HG03439 (cell line): ENCODE results near the gene LEFTY2.
"Not testable (repeated sequence)": the region's sequence is repeated elsewhere in the genome, so short reads cannot be mapped to it uniquely, and the experiment has no call there.

Experiments
- ATAC-seq: cut with Tn5 transposase; IDR thresholded peaks from one replicate; pipeline ENCODE4 v1.9.1; 2021; ENCODE audit warnings: mild to moderate bottlenecking, moderate library complexity; ENCODE audit not compliant: unreplicated experiment

Gene LEFTY2, protein sequence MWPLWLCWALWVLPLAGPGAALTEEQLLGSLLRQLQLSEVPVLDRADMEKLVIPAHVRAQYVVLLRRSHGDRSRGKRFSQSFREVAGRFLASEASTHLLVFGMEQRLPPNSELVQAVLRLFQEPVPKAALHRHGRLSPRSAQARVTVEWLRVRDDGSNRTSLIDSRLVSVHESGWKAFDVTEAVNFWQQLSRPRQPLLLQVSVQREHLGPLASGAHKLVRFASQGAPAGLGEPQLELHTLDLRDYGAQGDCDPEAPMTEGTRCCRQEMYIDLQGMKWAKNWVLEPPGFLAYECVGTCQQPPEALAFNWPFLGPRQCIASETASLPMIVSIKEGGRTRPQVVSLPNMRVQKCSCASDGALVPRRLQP

DNA sequence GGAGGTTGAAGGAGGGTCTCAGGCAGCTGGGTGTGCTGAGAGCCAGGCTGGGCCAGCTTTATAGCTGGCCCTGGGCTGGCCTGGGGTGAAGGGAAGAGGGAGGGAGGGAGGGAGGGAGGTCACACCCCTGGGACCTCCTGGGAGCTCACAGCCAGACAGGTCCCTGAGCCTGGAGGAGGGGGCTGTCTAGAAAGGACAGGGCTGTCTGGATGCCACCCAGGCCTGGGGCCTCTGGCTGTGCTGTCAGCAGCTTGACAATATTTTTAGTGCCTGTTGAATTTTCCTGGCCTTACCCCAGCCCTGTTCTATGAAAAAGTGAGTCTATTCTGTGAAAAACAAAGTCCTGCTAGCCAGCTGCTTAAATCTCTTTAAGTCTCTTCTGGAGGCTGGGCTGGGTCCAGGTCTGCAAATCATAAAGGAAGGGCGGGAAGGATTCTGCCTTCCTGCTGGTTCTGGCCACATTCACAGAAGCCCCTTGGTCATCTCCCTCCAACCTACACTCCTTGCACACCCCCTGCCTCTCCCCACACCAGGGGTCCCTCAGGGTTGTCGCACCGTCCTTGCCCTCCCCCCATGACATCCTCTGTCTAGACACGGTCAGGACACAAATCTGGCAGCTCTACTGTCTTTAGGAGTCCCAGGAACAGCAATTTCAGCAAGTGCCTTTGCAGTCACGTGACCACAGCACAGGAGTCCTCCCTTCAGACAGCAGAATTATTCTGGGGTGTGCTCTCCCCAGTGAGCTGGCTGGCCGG is at the start of gene LEFTY2:
TSS of gene LEFTY2 (minus strand) at position 34 of the 755 bp plus-strand sequence. CDS start 80 bp downstream, outside the sequence.
- no peak for ATAC-seq

DNA sequence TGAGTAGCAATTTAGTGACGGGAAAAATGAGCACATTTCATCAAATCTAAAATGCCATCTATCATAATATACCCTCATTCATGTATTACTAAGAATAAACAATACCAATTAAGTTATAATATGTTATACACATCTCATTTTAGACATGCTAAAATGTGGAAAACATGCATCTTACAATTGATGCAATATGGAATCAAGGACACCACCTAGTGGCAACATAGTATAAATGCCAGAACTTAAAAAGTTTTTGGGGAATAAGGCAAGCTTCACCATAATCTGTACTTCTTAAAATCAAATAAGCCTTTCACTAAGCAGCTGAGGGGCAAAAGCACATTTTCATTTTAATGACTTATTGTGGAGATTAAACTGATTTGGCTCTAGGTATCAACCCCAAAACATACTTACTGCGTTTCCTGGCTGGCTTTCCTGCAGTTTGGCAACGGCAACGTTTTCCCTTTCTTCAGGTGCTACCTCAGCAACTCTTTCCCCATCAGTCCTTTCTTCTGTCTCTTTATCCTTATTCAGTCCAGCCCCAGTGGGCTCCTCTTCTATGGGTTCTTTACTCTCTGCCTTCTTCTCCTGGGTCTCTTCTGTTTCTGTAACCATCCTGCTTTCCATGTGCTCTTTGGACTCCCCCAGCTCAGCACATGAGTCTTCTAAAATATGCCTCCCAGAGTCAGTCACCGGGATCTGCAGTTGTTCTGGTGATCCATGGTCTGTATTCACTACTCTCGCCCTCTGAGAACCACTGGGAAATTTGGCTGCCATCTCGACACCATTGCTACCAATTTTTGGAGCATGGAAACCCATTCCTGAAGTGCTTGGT is 46.7 kb upstream of the LEFTY2 start:
- no peak for ATAC-seq

DNA sequence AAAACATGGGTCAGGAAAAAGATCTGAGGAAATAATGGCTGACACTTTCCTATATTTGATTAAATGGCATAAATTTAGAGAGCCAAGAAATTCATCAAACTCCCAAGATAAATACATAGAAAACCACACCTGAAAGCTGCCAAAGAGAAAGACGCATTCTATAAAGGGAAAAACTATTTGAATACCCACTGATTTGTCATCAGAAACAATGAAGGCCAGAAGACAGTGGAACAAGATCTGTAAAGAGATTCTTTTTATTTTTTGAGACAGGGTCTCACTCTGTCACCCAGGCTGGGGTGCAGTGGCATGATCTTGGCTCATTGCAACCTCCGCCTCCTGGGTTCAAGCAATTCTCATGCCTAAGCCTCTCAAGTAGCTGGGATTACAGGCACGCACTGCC is 40.7 kb upstream of the LEFTY2 start:
- no peak for ATAC-seq

DNA sequence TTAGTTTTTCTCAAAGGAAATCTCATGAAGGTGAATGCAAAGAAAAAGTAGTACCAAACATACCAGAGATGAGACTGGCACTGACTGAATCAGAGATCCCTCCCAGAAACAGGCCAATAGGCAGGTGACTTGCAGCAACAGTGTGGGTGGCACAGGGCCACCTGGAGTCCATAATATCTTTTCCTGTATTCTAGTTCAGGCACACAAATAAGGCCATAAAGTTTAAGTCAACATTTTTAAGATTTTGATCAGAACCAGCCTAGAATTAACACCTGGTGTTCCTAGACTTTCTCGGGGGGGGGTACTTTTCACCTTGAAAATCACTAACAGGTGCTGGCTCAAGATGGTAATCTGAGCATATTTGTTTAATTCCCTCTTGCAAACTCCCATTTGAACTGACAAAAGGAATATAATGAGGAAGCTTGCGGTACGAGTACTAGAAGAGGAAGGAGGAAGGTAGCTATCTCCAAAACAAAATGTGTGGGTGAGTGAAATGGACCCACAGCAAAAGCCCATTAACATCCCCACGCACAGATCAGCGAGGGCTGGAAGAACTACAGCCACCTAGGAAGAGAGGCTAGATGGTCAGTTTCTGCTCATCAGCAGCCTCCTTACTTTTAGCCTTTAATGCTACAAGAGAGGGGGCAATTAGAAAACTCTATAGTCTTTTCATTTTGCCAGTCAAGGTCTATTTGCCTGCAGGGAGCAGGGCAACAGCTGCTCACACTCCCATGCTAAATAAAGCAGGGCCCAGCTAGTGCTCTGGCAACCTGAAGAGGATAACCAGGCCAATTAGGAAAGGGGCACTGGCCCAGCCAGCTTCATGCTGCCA is 39.2 kb upstream of the LEFTY2 start:
- ATAC-seq: no peak

DNA sequence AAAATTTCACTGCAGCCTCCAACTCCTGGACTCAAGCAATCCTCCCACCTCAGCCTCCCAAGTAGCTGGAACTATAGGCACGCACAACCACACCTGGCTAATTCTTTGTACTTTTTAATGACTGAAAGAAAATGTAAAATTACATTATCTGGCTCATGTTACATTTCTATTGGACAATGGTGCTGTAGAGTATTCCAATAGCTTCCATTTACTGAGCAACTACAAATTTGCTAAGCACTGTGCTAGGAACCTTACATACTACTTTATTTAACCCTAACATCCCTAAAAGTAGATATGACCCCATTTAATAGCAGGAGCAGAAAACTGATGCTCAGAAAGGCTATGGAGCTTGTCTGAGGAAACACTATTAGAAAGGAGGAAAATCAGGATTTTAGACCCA is 38.4 kb upstream of the LEFTY2 start:
- no peak for ATAC-seq

DNA sequence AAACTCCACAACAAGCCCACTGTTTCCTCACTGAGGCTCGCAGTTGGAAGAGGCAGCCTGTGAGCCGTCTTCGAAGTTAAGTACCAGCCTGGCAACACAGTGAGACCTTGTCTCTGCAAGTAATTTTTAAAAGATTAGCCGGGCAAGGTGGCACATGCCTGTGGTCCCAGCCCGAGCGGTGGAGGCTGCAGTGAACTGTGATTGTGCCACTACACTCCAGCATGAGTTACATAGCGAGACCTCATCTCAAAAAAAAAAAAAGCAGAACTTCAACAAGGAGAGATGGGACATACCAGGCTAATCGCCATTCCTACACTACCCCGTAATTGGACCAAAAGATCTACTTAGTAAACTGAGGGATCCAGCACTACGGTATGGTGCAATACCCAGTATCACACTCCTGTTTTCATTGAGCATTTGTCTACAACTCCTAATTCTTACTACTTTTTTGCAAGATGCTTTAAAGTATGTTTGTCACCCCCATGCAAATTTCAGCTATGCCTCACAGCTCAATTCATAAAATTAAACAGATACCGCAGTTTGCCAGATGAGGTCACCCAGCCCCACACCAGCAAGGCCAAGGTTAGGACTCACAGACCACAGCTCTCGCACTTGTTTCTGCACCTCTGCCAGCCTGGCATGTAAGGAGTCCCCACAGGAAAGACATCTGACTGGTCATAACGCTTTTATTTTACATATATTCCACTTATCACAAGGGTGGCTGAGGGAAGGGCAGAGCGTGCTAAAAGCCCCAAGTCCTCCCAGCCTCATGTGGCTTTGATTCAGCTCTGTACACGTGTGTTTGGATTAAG is 37.1 kb upstream of the LEFTY2 start:
- peak; percentile 69 for ATAC-seq

DNA sequence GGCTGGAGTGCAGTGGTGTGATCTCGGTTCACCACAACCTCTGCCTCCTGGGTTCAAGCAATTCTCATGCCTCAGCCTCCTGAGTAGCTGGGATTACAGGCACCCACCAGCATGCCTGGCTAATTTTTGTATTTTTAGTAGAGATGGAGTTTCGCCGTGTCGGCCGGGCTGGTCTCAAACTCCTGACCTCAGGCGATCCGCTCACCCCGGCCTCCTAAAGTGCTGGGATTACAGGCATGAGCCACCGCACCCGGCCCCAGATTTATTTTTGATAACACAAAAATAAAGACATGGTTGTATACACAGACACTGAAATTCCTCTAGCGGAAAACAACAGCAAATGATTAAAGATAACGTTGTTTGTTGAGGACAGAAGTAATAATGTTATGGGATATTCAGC is 34.1 kb upstream of the LEFTY2 start:
- not testable (repeated sequence) for ATAC-seq

DNA sequence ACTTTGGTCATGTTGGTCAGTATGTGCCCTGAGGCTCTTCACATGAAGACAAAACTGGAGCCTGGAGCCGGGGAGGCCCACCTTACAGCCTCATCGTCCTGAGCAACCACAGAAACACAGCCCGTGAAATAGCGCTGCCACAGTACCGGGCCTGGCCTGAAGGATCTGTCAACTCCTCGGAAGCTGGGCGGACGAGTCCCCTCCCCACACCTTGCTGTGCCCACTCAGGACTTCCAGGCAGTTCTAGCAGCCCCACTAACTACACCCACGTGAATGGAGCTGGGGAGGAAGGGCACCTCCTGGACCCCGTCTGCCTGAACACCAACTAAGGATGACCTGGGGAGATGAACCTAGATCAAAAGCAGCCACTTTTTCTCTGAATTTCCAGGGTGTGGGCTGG is 33.4 kb upstream of the LEFTY2 start:
- ATAC-seq: no peak

DNA sequence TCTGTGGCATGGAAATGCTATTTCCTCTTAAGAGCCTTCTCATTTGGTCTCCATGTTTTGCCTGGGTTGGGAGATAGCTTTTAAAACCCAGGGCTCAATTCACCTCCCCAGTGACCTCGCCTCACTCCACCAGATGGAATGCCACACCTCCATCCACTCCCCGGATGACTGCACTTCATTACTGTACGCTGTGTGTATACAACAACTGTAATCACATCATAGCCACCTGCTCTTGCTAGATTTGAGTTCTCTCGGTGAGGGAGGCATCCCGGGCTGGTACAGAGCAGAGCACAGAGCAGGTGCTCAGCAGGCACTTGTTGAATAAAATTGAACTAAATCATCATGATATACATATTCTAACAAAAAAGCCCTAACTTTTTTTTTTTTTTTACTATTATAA is 32.1 kb upstream of the LEFTY2 start:
- no peak for ATAC-seq

DNA sequence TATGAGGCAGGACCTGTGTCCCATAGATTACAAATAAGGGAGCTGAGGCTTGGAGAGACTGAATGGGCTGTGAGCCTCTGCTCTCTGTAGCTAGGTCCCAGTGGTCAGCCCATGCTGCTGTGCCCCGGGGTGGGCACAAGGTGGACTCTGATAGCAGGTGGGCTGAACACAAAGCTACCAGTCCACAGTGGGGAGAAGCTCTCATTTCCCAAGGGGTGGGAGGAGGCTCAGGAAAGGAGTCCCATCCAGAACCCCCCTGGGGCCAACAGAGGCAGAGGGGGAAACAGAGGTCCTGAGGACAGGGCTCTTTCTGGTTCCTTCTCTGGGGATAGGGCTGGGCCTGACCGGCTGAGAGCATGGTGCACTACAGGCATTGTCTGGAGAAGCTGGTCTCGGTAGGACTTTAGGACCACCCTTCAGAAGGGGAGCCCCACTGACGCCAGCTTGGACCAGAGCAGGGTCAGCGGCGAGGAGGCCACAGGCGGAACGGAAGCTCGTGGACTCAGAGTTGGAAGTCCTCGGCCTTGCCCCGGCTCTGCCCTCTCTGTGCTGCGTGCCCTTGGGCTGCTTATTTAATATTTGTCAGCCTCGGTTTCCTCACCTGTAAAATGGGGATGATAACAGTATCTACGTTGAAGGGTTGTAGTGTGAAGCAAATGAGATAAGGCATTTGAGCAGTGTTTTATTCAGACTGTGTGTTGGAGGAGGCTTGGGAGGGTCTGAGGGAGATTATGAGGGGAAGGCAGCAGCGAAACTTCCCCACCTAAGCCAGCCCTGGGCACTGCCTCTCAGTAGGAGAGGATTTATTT is 31.5 kb upstream of the LEFTY2 start:
- no peak for ATAC-seq

DNA sequence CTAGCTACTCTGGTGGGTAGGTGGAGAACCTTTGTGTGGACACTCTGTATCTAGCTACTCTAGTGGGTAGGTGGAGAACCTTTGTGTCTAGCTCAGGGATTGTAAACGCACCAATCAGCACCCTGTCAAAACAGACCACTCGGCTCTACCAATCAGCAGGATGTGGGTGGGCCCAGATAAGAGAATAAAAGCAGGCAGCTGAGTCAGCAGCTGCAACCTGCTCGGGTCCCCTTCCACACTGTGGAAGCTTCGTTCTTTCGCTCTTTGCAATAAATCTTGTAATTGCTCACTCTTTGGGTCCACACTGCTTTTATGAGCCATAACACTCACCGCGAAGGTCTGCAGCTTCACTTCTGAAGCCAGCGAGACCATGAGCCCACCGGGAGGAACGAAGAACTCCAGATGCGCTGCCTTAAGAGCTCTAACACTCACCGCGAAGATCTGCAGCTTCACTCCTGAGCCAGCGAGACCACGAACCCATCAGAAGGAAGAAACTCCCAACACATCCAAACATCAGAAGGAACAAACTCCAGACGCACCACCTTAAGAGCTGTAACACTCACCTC is 29.7 kb upstream of the LEFTY2 start:
- not testable (repeated sequence) for ATAC-seq

DNA sequence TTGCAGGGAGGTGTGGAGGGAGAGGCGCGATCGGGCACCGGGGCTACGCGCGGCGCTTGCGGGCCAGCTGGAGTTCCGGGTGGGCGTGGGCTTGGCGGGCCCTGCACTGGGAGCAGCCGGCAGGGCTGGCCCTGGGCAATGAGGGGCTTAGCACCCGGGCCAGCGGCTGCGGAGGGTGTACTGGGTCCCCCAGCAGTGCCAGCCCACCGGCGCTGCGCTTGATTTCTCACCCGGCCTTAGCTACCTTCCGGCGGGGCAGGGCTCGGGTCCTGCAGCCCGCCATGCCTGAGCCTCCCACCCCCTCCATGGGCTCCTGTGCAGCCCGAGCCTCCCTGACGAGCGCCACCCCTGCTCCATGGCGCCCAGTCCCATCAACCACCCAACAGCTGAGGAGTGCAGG is 28.7 kb upstream of the LEFTY2 start:
- ATAC-seq: not testable (repeated sequence)

DNA sequence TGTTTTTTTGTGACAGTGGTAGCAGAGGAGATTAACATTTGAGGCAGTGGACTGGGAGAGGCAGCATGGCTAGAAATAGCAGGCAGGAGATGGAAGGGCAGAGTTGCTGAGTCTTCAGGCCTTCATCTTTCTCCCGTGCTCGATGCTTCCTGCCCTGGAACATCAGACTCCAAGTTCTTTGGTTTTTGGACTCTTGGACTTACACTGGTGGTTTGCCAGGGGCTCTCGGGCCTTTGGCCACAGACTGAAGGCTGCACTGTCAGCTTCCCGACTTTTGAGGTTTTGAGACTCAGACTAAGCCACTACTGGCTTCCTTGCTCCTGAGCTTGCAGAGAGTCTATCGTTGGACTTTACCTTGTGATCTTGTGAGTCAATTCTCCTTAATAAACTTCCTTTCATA is 24.2 kb upstream of the LEFTY2 start:
- ATAC-seq: no peak

DNA sequence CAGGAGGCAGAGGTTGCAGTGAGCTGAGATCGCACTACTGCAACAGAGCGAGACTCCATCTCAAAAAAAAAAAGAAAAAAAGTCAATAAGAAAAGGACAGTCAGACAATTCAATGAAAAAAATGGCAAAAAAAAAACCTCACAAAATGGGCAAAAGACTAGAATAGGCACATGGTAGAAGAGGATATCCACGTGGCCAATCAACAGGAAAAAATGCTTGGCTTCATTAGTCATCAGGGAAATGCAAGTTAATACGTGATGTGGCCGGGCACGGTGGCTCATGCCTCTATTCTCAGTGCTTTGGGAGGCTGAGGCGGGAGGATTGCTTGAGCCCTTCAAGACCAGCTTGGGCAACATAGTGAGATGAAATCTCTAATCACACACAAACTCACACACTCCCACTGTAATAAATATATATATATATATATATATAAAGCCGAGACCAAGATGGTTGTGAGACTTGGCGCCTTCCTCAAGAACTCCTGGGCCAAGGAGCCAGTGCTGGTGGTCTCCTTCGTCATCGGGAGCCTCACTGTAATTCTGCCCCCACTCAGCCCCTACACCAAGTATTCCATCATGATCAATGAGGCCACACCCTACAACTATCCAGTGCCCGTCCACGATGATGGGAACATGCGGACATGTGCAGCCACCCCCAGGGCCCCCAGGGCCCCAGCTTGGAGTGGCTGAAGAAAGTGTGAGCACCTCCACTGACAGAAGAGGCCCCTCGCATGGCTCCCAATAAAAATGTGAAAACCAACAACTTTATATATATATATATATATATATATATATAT is 22.9 kb upstream of the LEFTY2 start:
- ATAC-seq: no peak

DNA sequence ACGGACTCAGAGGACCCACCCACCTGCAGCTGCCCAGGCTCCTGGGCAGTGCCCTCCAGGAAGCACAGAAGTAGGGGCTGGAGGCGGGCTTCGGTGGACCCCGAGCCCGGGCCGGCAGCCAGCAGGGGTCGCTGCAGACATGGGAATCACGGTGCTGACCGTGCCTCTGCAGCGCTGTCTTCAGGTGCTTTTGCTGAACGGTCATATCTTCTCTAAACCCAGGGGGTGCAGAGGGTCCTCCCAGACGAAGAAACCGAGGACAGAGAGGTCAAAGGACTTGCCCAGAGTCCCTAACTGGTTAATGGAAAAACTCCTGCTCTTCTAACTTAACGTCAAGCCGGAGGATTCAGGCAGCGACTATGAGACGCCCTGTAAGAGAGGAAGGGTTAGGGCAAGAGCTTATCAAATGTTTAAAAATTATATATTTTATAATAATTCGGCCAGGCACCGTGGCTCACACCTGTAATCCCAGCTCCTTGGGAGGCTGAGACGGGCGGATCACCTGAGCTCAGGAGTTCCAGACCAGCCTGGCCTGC is 21.5 kb upstream of the LEFTY2 start:
- peak; percentile 78 for ATAC-seq

DNA sequence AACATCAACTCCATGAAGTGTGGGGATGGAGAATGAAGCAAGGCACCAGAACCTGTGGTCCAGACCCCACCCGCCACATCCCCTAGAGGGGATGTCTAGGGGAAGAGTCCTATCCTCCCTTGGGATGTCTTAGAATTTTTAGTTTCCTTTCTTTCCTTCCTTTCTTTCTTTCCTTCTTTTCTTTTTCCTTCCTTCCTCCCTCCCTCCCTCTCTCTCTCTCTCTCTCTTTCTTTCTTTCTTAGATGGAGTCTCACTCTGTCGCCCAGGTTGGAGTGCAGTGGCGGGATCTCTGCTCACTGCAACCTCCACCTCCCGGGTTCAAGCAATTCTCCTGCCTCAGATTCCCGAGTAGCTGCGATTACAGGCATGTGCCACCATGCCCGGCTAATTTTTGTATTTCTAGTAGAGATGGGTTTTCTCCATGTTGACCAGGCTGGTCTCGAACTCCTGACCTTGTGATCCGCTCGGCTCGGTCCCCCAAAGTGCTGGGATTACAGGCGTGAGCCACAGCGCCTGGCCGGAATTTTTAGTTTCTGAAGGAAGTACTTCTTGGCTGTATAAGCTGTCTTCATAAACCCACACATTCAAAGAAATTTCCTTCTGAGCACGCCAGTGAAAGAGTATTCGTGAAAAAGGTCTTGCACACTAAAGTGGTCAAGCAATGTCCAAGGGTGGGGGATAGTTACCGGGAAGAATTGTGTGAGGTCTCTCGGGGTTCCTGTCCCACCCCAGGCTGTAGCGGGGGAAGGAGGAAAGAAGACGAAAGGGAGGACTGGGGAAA is 20.8 kb upstream of the LEFTY2 start:
- no peak for ATAC-seq

DNA sequence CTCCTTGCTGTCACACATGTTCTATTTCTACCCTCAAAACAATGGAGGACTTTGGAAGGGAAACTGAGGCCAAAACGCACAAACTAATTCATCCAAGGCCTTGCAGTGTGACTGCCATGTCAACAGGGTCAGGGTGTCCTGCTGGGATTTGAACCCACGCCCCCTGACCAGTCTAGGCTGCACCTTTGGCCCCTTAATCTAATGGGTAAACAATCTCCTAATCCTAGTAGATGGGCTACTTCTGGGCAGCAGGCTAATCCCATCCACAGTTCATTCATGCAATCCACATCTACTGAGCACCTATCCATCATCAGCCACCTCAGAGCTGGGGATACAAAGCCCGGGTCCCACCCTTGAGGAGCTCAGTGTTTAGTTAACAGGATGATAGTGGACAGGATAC is 17.0 kb upstream of the LEFTY2 start:
- no peak for ATAC-seq
